GM19438 (cell line): ENCODE data around the gene MAP3K5.
A peak's percentile ranks its signal among the peaks of the same experiment; 100 is the strongest.
"Not testable (repeated sequence)": the region's sequence is repeated elsewhere in the genome, so short reads cannot be mapped to it uniquely, and the experiment has no call there.

Source experiments
- ATAC-seq: cut with Tn5 transposase; IDR thresholded peaks from one replicate; pipeline ENCODE4 v1.9.1; 2021; ENCODE audit warnings: low read depth; ENCODE audit not compliant: unreplicated experiment

The MAP3K5 gene

DNA sequence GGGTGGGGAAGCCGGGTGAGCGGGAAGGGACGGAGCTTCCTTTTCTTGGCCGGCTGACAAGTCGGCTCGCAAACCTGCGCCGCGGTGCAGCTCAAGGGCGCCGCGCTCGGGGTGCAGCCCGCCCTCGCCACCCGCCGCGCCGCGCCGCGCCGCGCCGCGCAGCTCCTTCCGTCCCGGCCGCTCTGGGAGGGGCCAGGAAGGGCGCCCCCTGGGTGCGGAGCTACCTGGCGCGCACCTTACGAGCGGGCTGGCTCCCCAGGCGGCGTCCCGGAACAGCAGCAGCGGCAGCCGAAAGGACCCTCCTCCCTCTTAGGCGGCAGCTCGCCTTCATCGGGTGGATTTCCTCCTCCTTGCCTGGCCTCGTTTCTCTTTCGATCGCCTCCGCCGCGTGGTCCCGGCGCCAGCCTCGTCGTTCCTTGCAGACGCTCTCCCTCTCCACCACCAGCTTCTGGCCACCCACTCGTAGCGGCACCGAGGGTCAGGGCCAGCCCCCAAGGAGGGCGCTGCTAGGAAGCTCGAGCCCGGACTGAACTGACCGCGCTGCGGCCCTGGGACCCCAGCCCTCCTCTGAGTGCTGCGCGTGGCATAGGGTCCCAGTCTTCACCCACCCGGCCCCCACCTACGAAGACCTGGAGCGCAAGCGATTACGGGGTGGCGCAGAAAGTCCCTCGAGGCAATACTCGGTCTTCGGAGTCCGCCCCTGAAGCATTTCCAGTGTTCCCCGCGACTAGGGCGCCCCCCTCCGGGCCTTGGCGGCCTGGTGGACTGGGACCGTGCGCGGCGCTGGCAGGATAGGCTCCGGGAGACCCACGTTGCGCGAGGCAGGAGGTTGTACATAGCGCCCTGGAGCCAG is at the start of gene MAP3K5:
TSS of gene MAP3K5 (minus strand) at position 68 of the 853 bp plus-strand sequence. CDS start 320 bp downstream, outside the sequence.
- ATAC-seq = peak; percentile 56

- ATAC-seq = no peak
These were observed 48.2 kb upstream of the MAP3K5 start for GRCh38 chr6:136840276-136841001.

DNA sequence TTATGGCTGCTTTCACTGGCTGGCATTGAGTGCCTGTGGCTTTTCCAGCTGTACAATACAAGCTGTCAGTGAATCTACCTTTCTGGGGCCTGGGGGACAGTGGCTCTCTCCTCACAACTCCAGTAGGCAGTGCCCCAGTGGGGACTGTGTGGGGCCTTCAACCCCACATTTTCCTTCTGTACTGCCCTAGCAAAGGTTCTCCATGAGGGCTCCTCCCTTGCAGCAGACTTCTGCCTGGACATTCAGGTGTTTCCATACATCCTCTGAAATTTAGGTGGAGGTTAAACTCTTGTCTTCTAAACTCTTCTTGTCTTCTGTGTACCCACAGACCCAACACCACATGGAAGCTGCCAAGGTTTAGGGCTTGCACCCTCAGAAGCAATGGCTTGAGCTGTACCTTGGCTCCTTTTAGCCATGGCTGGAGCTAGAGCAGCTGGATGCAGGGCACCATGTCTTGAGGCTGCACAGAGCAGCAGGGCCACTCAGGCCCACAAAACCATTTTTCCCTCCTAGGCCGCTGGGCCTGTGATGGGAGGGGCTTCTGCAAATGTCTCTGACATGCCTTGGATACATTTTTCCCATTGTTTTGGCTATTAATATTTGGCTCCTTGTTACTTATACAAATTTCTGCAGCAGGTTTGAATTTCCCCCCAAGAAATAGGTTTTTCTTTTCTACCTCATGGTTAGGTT is 39.7 kb upstream of the MAP3K5 start:
- ATAC-seq = no peak

DNA sequence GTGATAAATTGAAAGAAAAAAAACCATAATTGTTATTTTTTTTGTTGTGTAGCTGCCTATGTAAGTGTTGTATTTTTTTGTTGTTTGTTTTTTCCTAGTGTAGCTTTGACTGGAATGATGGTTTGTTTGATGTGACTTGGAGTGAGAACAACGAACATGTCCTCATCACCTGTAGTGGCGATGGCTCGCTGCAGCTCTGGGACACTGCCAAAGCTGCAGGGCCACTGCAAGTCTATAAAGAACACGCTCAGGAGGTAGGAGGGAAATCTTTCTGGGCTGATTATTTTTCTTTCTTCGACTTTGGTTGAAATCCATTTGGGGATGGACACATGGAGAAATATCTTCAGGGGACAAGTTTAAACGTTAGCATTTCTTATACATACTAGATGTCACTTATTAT is 33.9 kb upstream of the MAP3K5 start:
- ATAC-seq = no peak

- no peak for ATAC-seq
These were observed 30.9 kb upstream of the MAP3K5 start for GRCh38 chr6:136823128-136823660.

DNA sequence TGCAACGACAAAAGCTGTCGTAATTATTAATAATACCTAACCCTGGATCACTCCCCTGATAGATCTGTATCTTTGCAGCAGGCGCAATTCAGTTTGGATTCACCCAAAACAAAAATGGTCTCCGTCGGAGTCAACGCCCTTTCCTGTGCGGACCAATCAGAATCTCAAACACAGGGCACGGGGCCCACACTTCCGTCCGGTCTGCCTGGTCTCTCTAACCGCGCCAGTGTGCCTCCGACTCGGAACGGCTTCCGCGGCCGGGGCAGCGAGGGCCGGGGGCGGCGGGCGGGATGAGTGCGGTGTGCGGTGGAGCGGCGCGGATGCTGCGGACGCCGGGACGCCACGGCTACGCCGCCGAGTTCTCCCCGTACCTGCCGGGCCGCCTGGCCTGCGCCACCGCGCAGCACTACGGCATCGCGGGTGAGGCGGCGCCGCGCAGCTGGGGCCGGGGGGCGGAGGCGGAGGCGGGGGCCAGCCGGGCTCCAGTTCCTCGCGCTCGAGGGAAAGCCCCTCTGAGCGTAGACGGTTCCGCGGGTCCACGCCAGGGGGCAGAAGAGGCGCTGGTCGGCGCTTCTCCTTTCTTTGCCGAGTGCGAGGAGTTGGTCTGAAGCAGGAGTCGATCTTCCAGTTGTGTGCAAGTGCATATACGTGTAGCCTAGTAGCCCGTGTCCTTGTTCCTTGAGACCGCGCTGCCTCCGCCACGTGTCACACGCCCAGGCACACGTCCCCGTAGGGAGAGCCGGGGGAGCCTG is 30.3 kb upstream of the MAP3K5 start, which contains the start of gene PEX7:
TSS of gene PEX7 (plus strand) at position 217 of the 752 bp plus-strand sequence. CDS start at position 291, 74 bp downstream.
- ATAC-seq = peak; percentile 100

GRCh38 chr6:136822046-136822375 is 29.7 kb upstream of the MAP3K5 start:
- ATAC-seq = peak; percentile 7

GRCh38 chr6:136820561-136820960 is 28.3 kb upstream of the MAP3K5 start:
- no peak for ATAC-seq

- no peak for ATAC-seq
These were observed 24.4 kb upstream of the MAP3K5 start for GRCh38 chr6:136816656-136817055.

GRCh38 chr6:136815608-136816007 is 23.3 kb upstream of the MAP3K5 start:
- not testable (repeated sequence) for ATAC-seq

GRCh38 chr6:136812174-136812573 is 19.9 kb upstream of the MAP3K5 start:
- ATAC-seq = no peak

- ATAC-seq = no peak
These were observed 19.0 kb upstream of the MAP3K5 start for GRCh38 chr6:136811272-136811671.

GRCh38 chr6:136809091-136809860 is 17.0 kb upstream of the MAP3K5 start:
- ATAC-seq = no peak

GRCh38 chr6:136803608-136804007 is 11.3 kb upstream of the MAP3K5 start:
- ATAC-seq = no peak

DNA sequence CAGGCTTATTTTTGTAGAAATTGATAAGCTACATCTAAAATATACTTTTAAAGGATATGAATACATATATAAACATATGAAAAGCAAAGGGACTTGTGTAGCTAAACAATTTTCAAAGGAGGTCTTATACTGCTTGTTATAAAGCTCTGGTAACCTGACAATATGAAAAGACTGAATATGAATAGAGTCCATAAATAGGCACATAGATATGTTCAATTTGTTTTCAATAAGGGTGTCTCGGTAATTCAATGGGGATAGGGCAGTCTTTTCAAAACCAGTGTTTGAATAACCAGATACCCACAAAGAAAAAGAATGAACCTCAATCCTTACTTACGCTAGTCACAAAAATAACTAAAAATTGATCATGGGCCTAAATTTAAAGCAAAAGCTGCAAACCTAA is 9.3 kb upstream of the MAP3K5 start:
- ATAC-seq = no peak

DNA sequence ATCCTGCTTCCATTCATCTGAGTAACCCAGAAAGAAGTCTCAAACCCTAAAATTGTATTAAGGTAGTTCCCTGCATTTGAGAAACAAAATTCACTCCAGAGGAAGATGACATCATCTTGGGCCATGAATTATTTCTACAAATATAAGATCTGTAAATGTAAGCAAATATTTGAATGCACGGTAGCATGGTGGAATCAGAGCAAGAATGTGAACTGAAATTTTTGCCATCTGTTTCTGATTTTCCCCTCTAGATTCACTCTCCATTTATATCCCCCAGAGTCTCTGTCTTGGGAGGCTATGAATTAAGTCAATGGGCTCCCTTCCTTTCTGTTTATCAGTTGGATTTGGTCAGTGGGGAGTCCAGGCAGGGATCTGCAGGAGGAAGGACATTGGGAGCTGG is 5.8 kb upstream of the MAP3K5 start:
- no peak for ATAC-seq

- no peak for ATAC-seq
These were observed 3.7 kb upstream of the MAP3K5 start for GRCh38 chr6:136795996-136796395.

- ATAC-seq = no peak
These were observed 3.1 kb upstream of the MAP3K5 start for GRCh38 chr6:136795386-136795785.

GRCh38 chr6:136793363-136793762 is 1.1 kb upstream of the MAP3K5 start:
- no peak for ATAC-seq

DNA sequence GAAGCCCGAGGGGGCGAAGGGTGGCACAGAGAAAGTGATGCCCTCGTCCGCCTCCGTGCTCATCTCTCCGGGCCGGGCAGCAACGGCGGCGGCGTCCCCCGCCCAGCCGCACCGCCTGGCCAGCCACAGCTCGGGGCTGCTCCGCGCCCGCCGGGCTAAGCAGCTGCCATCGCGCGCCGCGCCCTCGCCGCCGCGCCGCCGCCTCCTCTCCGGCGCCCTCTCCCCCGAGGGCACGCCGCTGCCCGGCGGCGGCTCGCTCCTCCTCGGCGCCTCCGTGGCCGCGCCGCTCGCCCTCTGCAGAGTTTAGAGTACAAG is 225 bp downstream of the MAP3K5 start:
- no peak for ATAC-seq
